ENCODE data around the gene HLA-DPB1.

HLA-DPB1 gene

DNA sequence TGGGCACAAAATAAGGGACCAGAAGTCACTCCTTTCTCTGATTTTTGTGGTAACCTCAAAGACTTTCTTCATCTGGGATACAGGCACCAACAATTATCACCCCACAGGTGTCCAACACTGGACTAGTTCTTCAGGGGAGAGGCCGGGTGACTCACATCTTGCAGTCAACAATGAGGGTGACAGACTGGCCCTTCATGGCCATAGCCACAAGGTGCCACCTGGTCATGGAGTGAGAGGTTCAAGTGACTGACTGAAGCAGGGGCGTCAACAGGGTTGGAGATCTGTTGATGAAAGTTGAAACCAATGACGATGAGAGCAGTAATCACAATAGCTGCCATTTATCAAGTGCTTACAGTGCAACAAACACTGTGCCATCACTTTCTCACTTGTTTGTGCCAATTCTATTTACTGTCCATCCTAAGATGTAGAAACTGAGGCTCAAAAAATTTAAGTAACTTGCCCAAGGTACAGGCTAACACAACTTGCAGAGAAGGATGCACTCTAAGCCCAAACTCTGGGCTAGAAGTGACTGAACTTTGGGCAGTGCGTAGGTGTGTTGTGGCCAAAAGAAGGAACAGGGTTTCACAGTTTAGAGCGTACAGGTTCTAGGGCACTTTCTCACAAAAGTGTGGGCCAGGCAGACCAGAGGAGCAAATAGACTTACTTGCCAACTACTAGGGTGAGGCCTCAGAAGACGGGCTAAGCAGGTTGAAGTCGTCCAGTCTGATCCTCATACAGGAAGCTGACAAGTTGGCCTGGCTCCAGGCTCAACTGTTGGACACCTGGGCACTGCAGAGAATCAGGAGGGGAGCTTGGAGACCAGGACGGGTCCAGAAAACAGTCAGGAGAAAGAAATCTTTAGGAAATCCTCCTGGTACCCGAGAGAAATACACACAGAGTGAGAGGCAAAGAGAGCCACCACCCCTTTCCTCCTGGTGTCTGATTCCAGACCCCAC is 30.4 kb downstream of the HLA-DPB1 start:
- WGBS, result 77% methylated on average over 9 of the region's 9 CpGs
- no peaks in the 10 kb centered on the region for H3K36me3 ChIP-seq (ENCODE audit: insufficient read depth, low read length)
- H3K4me3 ChIP-seq (ENCODE audit: low read length), result no peak overlapping the region
- H3K9ac ChIP-seq (ENCODE audit: low read depth, low read length), result no peak overlapping the region
- peaks cover 14% of the 10 kb centered on the region; the same call in 1 of the 2 replicates for H3K27me3 ChIP-seq (ENCODE audit: insufficient read depth, low read length)
- peaks cover 10% of the 10 kb centered on the region for H3K9me3 ChIP-seq (ENCODE audit: insufficient read depth, low read depth, low read length)
- H3K27ac ChIP-seq (ENCODE audit: low read depth, low read length), result no peak overlapping the region
- no peaks in the 10 kb centered on the region for H3K4me1 ChIP-seq (ENCODE audit: insufficient read depth, low read length)

- Histone ChIP-seq H3K36me3 (ENCODE audit: insufficient read depth, low read length) (no peaks in the 10 kb centered on the region), H3K27me3 (ENCODE audit: insufficient read depth, low read length) (peaks cover 14% of the 10 kb centered on the region; the same call in 1 of the 2 replicates)
- WGBS, result 63% methylated on average over 2 of the region's 2 CpGs
These were observed 31.9 kb downstream of the HLA-DPB1 start for GRCh38 chr6:33107641-33108040.

DNA sequence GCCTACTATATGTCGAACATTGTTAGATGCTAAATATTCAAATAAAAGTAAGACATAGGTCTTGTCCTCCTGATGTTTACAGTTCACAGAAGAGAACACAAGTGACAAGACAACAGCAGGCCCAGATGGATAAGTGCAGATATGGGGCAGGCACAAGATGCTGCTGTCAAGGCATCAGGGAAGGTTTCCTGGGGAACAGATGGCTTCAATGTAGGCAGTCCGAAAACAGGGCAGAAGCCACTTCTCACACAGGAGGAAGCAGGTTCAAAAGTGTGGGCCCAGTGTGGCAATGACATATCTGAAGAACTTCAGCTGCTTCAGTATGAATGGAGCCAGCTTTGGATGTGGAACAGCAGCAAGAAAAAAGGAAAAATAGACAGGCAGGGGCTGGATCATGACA is 32.5 kb downstream of the HLA-DPB1 start:
- Histone ChIP-seq H3K4me1 (ENCODE audit: insufficient read depth, low read length) (no peaks in the 10 kb centered on the region), H3K27ac (ENCODE audit: low read depth, low read length) (no peak overlapping the region), H3K27me3 (ENCODE audit: insufficient read depth, low read length) (peaks cover 14% of the 10 kb centered on the region; the same call in 1 of the 2 replicates), H3K4me3 (ENCODE audit: low read length) (no peak overlapping the region), H3K9ac (ENCODE audit: low read depth, low read length) (no peak overlapping the region), H3K9me3 (ENCODE audit: insufficient read depth, low read depth, low read length) (0 out of 2 replicates have a peak, but pooled peaks cover 4% of the 10 kb centered on the region), H3K36me3 (ENCODE audit: insufficient read depth, low read length) (no peaks in the 10 kb centered on the region)
- 77% methylated on average over 1 of the region's 2 CpGs for WGBS

More at GRCh38 chr6:33107641-33108040, 31.9 kb downstream of the HLA-DPB1 start:
- Histone ChIP-seq H3K9me3 (ENCODE audit: insufficient read depth, low read depth, low read length) (0 out of 2 replicates have a peak, but pooled peaks cover 4% of the 10 kb centered on the region), H3K4me3 (ENCODE audit: low read length) (no peak overlapping the region), H3K27ac (ENCODE audit: low read depth, low read length) (no peak overlapping the region), H3K4me1 (ENCODE audit: insufficient read depth, low read length) (no peaks in the 10 kb centered on the region), H3K9ac (ENCODE audit: low read depth, low read length) (no peak overlapping the region)

DNA sequence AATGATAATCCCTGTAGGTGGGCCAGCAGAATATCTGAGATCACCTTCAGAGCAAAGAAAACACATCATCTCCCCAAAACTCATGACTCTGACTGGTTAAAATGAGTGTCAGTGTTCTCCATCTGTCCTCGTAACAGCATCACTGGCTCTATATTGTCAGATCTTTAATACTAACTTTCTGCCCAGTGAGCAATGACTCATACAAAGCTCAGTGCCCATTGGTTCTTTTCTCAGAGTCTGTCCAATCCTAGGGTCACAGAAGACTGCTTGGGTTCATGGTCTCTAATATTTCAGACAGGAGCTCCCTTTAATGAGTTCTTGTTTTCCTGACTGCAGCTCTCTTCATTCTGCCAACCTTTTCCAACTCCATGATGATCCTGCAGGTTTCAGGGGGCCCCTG is 36.4 kb downstream of the HLA-DPB1 start:
- Histone ChIP-seq H3K4me1 (ENCODE audit: insufficient read depth, low read length) (peaks cover 6% of the 10 kb centered on the region; the same call in 1 of the 2 replicates), H3K27ac (ENCODE audit: low read depth, low read length) (no peak overlapping the region), H3K36me3 (ENCODE audit: insufficient read depth, low read length) (no peaks in the 10 kb centered on the region), H3K9ac (ENCODE audit: low read depth, low read length) (no peak overlapping the region), H3K9me3 (ENCODE audit: insufficient read depth, low read depth, low read length) (no peaks in the 10 kb centered on the region), H3K4me3 (ENCODE audit: low read length) (no peak overlapping the region), H3K27me3 (ENCODE audit: insufficient read depth, low read length) (peaks cover 20% of the 10 kb centered on the region; the same call in 1 of the 2 replicates)
- WGBS, result 89% methylated on average over 1 of the region's 1 CpG

DNA sequence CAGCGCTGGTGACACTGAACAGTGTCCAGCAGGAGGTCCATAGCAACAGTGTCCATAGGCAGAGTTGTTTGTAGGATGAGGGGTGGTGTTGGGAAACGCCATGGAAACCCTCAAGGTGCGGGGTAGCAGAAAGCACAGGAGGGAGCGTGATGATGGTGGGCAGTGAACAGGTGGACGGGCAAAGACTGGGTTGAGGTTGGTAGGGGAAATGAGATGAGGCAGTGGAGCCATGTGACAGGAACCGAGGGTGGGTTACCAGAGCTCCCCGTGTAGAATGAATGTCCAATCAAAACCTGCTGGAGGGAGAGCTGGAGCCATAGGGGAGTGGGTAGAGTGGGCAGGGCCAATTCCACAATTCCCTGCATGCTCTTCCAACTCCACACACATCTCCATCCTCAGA is 38.0 kb downstream of the HLA-DPB1 start:
- Histone ChIP-seq H3K9me3 (ENCODE audit: insufficient read depth, low read depth, low read length) (no peaks in the 10 kb centered on the region), H3K36me3 (ENCODE audit: insufficient read depth, low read length) (no peaks in the 10 kb centered on the region), H3K27ac (ENCODE audit: low read depth, low read length) (no peak overlapping the region), H3K4me1 (ENCODE audit: insufficient read depth, low read length) (peaks cover 8% of the 10 kb centered on the region), H3K27me3 (ENCODE audit: insufficient read depth, low read length) (peaks cover 19% of the 10 kb centered on the region; the same call in 1 of the 2 replicates), H3K4me3 (ENCODE audit: low read length) (no peak overlapping the region), H3K9ac (ENCODE audit: low read depth, low read length) (no peak overlapping the region)
- 80% methylated on average over 7 of the region's 7 CpGs for WGBS

DNA sequence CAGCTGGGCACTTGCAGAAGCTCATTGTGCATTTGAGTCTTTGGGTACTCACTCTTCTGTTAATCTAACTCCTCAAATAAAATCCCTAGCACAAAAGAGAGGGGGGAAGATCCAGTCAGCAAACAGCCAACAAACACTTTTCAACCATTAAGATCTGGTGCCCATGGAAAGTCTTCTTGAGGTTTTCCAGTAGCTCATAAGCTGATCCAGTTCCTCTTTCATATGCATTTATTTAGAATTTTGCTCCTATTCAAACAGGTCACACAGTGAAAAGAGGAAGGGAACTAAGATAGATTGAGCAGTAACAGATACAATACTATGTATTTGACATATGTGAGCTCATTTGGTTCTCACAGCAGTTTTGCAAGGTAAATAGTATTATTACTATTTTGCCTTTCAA is 38.6 kb downstream of the HLA-DPB1 start:
- Histone ChIP-seq H3K9ac (ENCODE audit: low read depth, low read length) (no peak overlapping the region), H3K4me3 (ENCODE audit: low read length) (no peak overlapping the region), H3K27me3 (ENCODE audit: insufficient read depth, low read length) (peaks cover 16% of the 10 kb centered on the region; the same call in 1 of the 2 replicates), H3K9me3 (ENCODE audit: insufficient read depth, low read depth, low read length) (no peaks in the 10 kb centered on the region), H3K36me3 (ENCODE audit: insufficient read depth, low read length) (no peaks in the 10 kb centered on the region), H3K4me1 (ENCODE audit: insufficient read depth, low read length) (peaks cover 15% of the 10 kb centered on the region), H3K27ac (ENCODE audit: low read depth, low read length) (no peak overlapping the region)

- peaks cover 3% of the 10 kb centered on the region; the same call in 1 of the 2 replicates for H3K36me3 ChIP-seq (ENCODE audit: insufficient read depth, low read length)
- peak overlapping the region; percentile 96 for H3K9ac ChIP-seq (ENCODE audit: low read depth, low read length)
- WGBS, result 5% methylated on average over 6 of the region's 6 CpGs
- no peaks in the 10 kb centered on the region for H3K9me3 ChIP-seq (ENCODE audit: insufficient read depth, low read depth, low read length)
- H3K4me1 ChIP-seq (ENCODE audit: insufficient read depth, low read length), result peaks cover 35% of the 10 kb centered on the region
- peaks cover 12% of the 10 kb centered on the region; the same call in 1 of the 2 replicates for H3K27me3 ChIP-seq (ENCODE audit: insufficient read depth, low read length)
- peak overlapping the region; percentile 98 for H3K27ac ChIP-seq (ENCODE audit: low read depth, low read length)
- peak overlapping the region; percentile 80 for H3K4me3 ChIP-seq (ENCODE audit: low read length)
These were observed 40.6 kb downstream of the HLA-DPB1 start for GRCh38 chr6:33116417-33116816.

DNA sequence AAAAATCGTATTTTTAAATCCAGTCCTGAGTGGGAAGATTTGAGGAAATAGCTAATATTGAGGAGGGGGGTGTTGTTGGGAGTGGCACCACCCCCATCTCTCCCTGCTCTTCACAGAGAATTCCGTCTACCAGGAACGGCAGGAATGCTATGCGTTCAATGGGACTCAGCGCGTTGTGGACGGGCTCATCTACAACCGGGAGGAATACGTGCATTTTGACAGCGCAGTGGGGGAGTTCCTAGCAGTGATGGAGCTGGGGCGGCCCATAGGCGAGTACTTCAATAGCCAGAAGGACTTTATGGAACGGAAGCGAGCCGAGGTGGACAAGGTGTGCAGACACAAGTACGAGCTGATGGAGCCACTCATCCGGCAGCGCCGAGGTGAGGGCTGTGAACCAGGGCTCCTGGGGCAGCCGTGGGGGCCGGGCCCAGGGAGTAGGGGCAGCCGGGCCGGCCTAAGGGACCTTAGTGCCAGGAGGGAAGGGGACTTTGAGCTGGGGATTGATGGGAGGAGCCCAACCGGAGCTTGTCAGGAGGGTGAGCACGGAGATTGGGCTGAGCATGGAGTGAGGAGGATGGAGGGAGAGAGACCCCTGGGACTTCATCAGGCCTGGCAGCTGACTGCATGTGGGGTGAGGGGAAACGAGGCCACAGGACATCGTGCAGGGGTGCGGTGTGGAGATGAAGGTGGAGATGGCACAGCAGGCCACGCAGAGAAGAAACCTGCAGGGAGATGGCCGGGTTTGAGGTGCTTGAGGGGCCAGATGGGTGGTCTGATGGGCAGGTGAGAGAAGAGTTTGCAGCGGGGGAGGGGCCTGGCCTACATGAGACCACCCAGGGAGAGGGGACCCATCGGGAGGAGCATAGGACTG is 41.3 kb downstream of the HLA-DPB1 start:
- Histone ChIP-seq H3K4me1 (ENCODE audit: insufficient read depth, low read length) (peaks cover 36% of the 10 kb centered on the region), H3K9me3 (ENCODE audit: insufficient read depth, low read depth, low read length) (no peaks in the 10 kb centered on the region), H3K27me3 (ENCODE audit: insufficient read depth, low read length) (peaks cover 12% of the 10 kb centered on the region; the same call in 1 of the 2 replicates), H3K36me3 (ENCODE audit: insufficient read depth, low read length) (peaks cover 3% of the 10 kb centered on the region; the same call in 1 of the 2 replicates), H3K4me3 (ENCODE audit: low read length) (peak overlapping the region; percentile 80), H3K9ac (ENCODE audit: low read depth, low read length) (peak overlapping the region; percentile 96), H3K27ac (ENCODE audit: low read depth, low read length) (peak overlapping the region; percentile 98)
- 6% methylated on average over 32 of the region's 32 CpGs for WGBS

DNA sequence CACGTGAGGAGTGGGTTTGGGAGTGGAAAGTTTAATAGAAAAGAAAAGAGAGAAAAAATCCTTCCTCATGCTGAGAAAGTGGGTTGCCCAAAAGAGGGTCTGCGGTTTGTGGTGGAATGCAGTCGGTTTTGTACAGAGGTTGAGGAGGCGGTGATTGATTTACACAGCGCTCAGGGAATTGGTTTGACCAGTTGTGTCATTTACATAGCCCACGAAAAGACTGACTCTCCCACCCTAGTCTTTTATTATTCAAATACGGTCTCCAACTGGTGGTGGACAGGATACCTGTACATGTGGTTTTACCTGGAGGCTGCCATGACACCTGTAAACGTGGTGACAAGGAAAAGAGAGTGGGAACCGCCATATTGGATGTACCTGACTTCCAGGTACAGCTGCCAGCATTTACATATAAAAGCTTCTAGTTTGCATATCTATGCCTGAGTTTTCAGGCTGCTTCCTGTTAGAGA is 42.1 kb downstream of the HLA-DPB1 start:
- peak overlapping the region; percentile 80 for H3K4me3 ChIP-seq (ENCODE audit: low read length)
- peaks cover 36% of the 10 kb centered on the region for H3K4me1 ChIP-seq (ENCODE audit: insufficient read depth, low read length)
- peak overlapping the region; percentile 98 for H3K27ac ChIP-seq (ENCODE audit: low read depth, low read length)
- peak overlapping the region; percentile 96 for H3K9ac ChIP-seq (ENCODE audit: low read depth, low read length)
- peaks cover 12% of the 10 kb centered on the region; the same call in 1 of the 2 replicates for H3K27me3 ChIP-seq (ENCODE audit: insufficient read depth, low read length)
- H3K9me3 ChIP-seq (ENCODE audit: insufficient read depth, low read depth, low read length), result peaks cover 5% of the 10 kb centered on the region; the same call in 1 of the 2 replicates
- peaks cover 6% of the 10 kb centered on the region; the same call in 1 of the 2 replicates for H3K36me3 ChIP-seq (ENCODE audit: insufficient read depth, low read length)
- WGBS, result 16% methylated on average over 7 of the region's 9 CpGs

DNA sequence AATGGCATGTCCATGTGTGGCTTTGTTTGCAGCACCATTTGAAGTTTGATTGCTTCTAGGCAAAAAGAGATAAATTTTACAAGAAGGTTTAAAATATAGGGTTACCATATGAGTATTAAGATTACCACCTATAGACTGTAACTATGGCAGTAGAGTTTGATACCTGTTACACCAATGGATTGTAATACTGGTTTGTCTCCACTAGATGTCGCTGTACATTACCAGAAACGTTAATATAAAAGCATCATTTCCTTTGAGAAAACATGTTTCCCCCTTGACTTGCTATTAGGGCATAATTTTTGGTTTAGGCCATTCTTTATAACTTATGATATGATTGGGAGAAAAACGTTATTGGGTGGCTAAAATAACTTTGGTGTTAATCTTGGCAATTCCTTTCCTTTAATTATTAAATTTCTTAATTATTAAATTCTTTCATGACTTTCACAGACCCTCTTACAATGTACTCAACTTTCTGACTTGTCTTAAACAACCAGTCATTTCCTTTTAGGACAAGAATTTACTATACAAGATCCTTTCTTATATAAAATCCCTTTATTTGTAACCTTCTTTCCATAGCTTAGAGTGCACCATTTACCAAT is 42.8 kb downstream of the HLA-DPB1 start:
- 0% methylated on average over 3 of the region's 3 CpGs for WGBS
- H3K27ac ChIP-seq (ENCODE audit: low read depth, low read length), result peak overlapping the region; percentile 98
- peaks cover 12% of the 10 kb centered on the region; the same call in 1 of the 2 replicates for H3K27me3 ChIP-seq (ENCODE audit: insufficient read depth, low read length)
- H3K4me3 ChIP-seq (ENCODE audit: low read length), result peak overlapping the region; percentile 80
- peak overlapping the region; percentile 96 for H3K9ac ChIP-seq (ENCODE audit: low read depth, low read length)
- H3K9me3 ChIP-seq (ENCODE audit: insufficient read depth, low read depth, low read length), result peaks cover 13% of the 10 kb centered on the region
- peaks cover 36% of the 10 kb centered on the region for H3K4me1 ChIP-seq (ENCODE audit: insufficient read depth, low read length)
- H3K36me3 ChIP-seq (ENCODE audit: insufficient read depth, low read length), result peaks cover 13% of the 10 kb centered on the region

Data from HUES64 (cell line).